ENCODE results near the gene NCCRP1. TPM values are rescaled to one million over a fixed set of nuclear protein-coding genes. Genes with fewer than 3 reads are reported as not detected.

NCCRP1 gene
- total RNA-seq, 1 donor: not detected

- peak; percentile 86 for DNase-seq (ENCODE audit: insufficient read length, low spot score, missing footprints)
- TF ChIP-seq, protein P1, sequence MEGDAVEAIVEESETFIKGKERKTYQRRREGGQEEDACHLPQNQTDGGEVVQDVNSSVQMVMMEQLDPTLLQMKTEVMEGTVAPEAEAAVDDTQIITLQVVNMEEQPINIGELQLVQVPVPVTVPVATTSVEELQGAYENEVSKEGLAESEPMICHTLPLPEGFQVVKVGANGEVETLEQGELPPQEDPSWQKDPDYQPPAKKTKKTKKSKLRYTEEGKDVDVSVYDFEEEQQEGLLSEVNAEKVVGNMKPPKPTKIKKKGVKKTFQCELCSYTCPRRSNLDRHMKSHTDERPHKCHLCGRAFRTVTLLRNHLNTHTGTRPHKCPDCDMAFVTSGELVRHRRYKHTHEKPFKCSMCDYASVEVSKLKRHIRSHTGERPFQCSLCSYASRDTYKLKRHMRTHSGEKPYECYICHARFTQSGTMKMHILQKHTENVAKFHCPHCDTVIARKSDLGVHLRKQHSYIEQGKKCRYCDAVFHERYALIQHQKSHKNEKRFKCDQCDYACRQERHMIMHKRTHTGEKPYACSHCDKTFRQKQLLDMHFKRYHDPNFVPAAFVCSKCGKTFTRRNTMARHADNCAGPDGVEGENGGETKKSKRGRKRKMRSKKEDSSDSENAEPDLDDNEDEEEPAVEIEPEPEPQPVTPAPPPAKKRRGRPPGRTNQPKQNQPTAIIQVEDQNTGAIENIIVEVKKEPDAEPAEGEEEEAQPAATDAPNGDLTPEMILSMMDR (IDR thresholded peaks at IDR 0.05; ENCODE audit: extremely low read depth, low read depth, low read length): no peak
- H3K27me3 ChIP-seq (ENCODE audit: insufficient read depth, low read length): peaks cover 30% of the 10 kb centered on the region
- no peaks in the 10 kb centered on the region for H3K79me2 ChIP-seq (ENCODE audit: insufficient read depth, low read length)
- no peak overlapping the region for H2AFZ ChIP-seq (ENCODE audit: low read length)
- no peak overlapping the region for H3K4me3 ChIP-seq (ENCODE audit: insufficient read depth, low read length)
- no peak overlapping the region for H3K4me2 ChIP-seq (ENCODE audit: insufficient read depth, low read length)
- H3K9me3 ChIP-seq (ENCODE audit: low read depth, low read length): no peaks in the 10 kb centered on the region
- no peaks in the 10 kb centered on the region for H3K4me1 ChIP-seq (ENCODE audit: insufficient read depth, low read length)
- H3K27ac ChIP-seq (ENCODE audit: low read depth, low read length): no peak overlapping the region
- H3K36me3 ChIP-seq (ENCODE audit: insufficient read depth, low read length): no peaks in the 10 kb centered on the region
- no peaks in the 10 kb centered on the region for H4K20me1 ChIP-seq (ENCODE audit: insufficient read depth, low read length)
Measured at GRCh38 chr19:39246951-39247669, 50.3 kb downstream of the NCCRP1 start.

DNA sequence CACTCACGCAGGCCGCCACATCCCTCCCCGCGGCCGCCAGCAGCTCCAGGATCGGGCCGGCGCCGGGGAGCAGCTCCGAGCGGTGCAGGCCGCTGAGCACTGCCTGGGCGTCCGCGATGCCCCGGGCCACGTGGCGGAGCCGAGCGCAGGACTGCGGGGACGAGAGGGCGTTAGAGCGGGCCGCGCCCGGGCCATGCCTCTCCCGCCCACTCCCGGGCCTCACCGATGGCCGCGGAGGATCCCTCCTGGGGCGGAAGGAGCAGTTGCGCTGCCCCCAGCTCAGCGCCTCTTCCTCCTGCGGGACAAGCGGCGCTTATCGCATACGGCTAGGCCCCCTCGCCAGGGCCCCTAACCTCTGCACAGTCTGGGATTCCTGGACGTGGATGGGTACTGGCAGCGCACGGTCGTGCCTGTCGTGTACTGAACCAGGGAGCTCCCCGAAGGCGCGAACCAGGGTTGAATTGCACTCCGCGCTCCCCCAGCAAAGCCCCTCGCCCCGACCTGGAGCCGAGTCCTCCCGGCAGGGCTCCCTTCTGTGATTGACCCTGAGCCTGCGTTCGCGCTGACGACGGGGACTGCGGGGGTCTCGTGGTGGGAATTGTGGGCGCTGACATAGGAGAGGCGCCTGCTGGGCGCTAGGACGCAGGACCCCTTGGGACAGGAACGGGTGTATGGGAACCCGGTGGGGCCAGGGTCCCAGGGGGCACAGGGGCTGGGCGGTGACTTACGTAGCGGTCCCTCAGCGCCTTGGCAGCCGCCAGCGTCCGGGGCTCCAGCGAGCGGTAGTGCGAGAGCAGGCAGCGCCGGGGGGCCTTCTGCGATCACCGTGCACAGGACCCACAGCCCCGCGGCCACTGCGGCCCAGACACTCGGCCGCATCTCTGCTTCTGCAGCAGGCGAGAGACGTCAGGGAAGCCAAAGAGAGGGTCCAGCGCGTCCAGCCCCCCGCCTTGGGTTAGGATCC is 51.2 kb downstream of the NCCRP1 start:
- peak; percentile 68 for DNase-seq (ENCODE audit: insufficient read length, low spot score, missing footprints)
- H3K79me2 ChIP-seq (ENCODE audit: insufficient read depth, low read length): no peaks in the 10 kb centered on the region
- no peaks in the 10 kb centered on the region for H3K4me1 ChIP-seq (ENCODE audit: insufficient read depth, low read length)
- no peaks in the 10 kb centered on the region for H3K9me3 ChIP-seq (ENCODE audit: low read depth, low read length)
- no peaks in the 10 kb centered on the region for H3K36me3 ChIP-seq (ENCODE audit: insufficient read depth, low read length)
- H3K4me3 ChIP-seq (ENCODE audit: insufficient read depth, low read length): no peak overlapping the region
- no peak overlapping the region for H3K27ac ChIP-seq (ENCODE audit: low read depth, low read length)
- no peaks in the 10 kb centered on the region for H4K20me1 ChIP-seq (ENCODE audit: insufficient read depth, low read length)
- TF ChIP-seq, protein P1 (IDR thresholded peaks at IDR 0.05; ENCODE audit: extremely low read depth, low read depth, low read length): no peak
- peaks cover 36% of the 10 kb centered on the region for H3K27me3 ChIP-seq (ENCODE audit: insufficient read depth, low read length)
- H3K4me2 ChIP-seq (ENCODE audit: insufficient read depth, low read length): no peak overlapping the region
- H2AFZ ChIP-seq (ENCODE audit: low read length): no peak overlapping the region

GRCh38 chr19:39248806-39249205 is 52.0 kb downstream of the NCCRP1 start, which contains the start of gene IFNL4:
TSS of gene IFNL4 (minus strand) at chr19:39248856.
- Histone ChIP-seq H3K4me3 (ENCODE audit: insufficient read depth, low read length) (no peak within 1 kb of the TSS), H3K9me3 (ENCODE audit: low read depth, low read length) (no peaks in the 10 kb centered on the region), H3K27me3 (ENCODE audit: insufficient read depth, low read length) (peaks cover 40% of the 10 kb centered on the region), H4K20me1 (ENCODE audit: insufficient read depth, low read length) (no peaks in the 10 kb centered on the region), H3K4me2 (ENCODE audit: insufficient read depth, low read length) (no peak within 1 kb of the TSS), H3K79me2 (ENCODE audit: insufficient read depth, low read length) (no peaks in the 10 kb centered on the region), H3K4me1 (ENCODE audit: insufficient read depth, low read length) (no peaks in the 10 kb centered on the region), H3K36me3 (ENCODE audit: insufficient read depth, low read length) (no peaks in the 10 kb centered on the region), H3K27ac (ENCODE audit: low read depth, low read length) (no peak within 1 kb of the TSS), H2AFZ (ENCODE audit: low read length) (no peak within 1 kb of the TSS)
- no peak for DNase-seq (ENCODE audit: insufficient read length, low spot score, missing footprints)
- TF ChIP-seq, protein P1 (IDR thresholded peaks at IDR 0.05; ENCODE audit: extremely low read depth, low read depth, low read length): no peak

DNA sequence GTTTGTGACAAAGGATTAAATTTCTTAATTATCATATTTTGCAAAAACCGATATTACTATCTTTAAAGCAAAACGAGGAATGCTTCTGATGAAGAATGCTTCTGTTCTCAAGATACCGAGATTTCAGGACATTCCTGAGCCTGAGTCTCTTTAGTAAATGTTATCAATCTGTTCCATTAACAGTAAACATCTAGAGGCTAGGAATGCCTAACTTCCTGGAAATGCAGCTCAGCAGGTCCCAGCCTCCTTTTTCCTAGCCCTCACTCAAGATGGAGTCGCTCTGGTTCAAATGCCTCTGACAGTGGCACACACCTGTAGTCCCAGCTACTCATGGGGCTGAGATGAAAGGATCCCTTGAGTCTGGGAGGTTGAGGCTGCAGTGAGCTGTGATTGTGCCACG is 54.3 kb downstream of the NCCRP1 start:
- Histone ChIP-seq H3K36me3 (ENCODE audit: insufficient read depth, low read length) (no peaks in the 10 kb centered on the region), H3K27me3 (ENCODE audit: insufficient read depth, low read length) (peaks cover 40% of the 10 kb centered on the region), H3K27ac (ENCODE audit: low read depth, low read length) (no peak overlapping the region), H3K4me1 (ENCODE audit: insufficient read depth, low read length) (no peaks in the 10 kb centered on the region), H3K4me3 (ENCODE audit: insufficient read depth, low read length) (no peak overlapping the region), H3K4me2 (ENCODE audit: insufficient read depth, low read length) (no peak overlapping the region), H3K9me3 (ENCODE audit: low read depth, low read length) (no peaks in the 10 kb centered on the region), H2AFZ (ENCODE audit: low read length) (no peak overlapping the region), H4K20me1 (ENCODE audit: insufficient read depth, low read length) (no peaks in the 10 kb centered on the region), H3K79me2 (ENCODE audit: insufficient read depth, low read length) (no peaks in the 10 kb centered on the region)
- DNase-seq (ENCODE audit: insufficient read length, low spot score, missing footprints): no peak
- TF ChIP-seq, protein P1 (IDR thresholded peaks at IDR 0.05; ENCODE audit: extremely low read depth, low read depth, low read length): no peak
